AG10803 (cell line): Measurements from ENCODE around the gene HHIPL1.

ENCODE experiments used
- DNase-seq: peaks from one replicate; pipeline ENCODE4 v3.0.0; 2010; ENCODE audit warnings: low read depth
- H3K4me3 ChIP-seq: 2 replicates; pipeline ENCODE4 v1.5.1; 2011; ENCODE audit warnings: mild to moderate bottlenecking, low read length, control low read depth
- CTCF ChIP-seq: conservative IDR thresholded peaks from 2 replicates; pipeline ENCODE4 v1.5.1; 2011; ENCODE audit warnings: mild to moderate bottlenecking, low read length, control low read depth, inconsistent platforms

HHIPL1 gene

GRCh38 chr14:99702115-99702514 is 57.2 kb downstream of the HHIPL1 start:
- DNase-seq: no peak
- no peak for TF ChIP-seq CTCF
- no peak overlapping the region for H3K4me3 ChIP-seq

- TF ChIP-seq CTCF: no peak
- H3K4me3 ChIP-seq: no peak overlapping the region
- no peak for DNase-seq
Measured at GRCh38 chr14:99703381-99703780, 58.5 kb downstream of the HHIPL1 start.

GRCh38 chr14:99704037-99704436 is 59.1 kb downstream of the HHIPL1 start:
- H3K4me3 ChIP-seq: no peak overlapping the region
- no peak for DNase-seq
- no peak for TF ChIP-seq CTCF

GRCh38 chr14:99706107-99706900 is 61.4 kb downstream of the HHIPL1 start:
- H3K4me3 ChIP-seq: no peak overlapping the region
- TF ChIP-seq CTCF: no peak
- DNase-seq: no peak

GRCh38 chr14:99707420-99707819 is 62.5 kb downstream of the HHIPL1 start:
- no peak overlapping the region for H3K4me3 ChIP-seq
- DNase-seq: no peak
- no peak for TF ChIP-seq CTCF

GRCh38 chr14:99707921-99708320 is 63.0 kb downstream of the HHIPL1 start:
- no peak for TF ChIP-seq CTCF
- DNase-seq: no peak
- H3K4me3 ChIP-seq: no peak overlapping the region

- H3K4me3 ChIP-seq: no peak overlapping the region
- no peak for TF ChIP-seq CTCF
- no peak for DNase-seq
Measured at GRCh38 chr14:99708449-99708848, 63.5 kb downstream of the HHIPL1 start.
